K562 (cell line): Measurements from ENCODE around the gene ID2. TPM values are rescaled to one million over a fixed set of nuclear protein-coding genes. Genes with fewer than 3 reads are reported as not detected.

Experiments
- CLOCK ChIP-seq: fragments of 250-450 bp; sonication (Bioruptor Pico); IDR thresholded peaks from 2 replicates; pipeline ENCODE4 v1.4.0; 2020; ENCODE audit warnings: mild to moderate bottlenecking, moderate library complexity, borderline replicate concordance
- CREB3 ChIP-seq: fragments of 450-650 bp; conservative IDR thresholded peaks from 2 replicates; pipeline ENCODE4 v1.6.1; 2016; ENCODE audit warnings: missing genetic modification characterization, low read depth, mild to moderate bottlenecking, missing compliant biosample characterization, moderate library complexity
- MAFK ChIP-seq: IDR thresholded peaks from 2 replicates; pipeline ENCODE4 v1.6.1; 2011; ENCODE audit warnings: low read length, improper control_type of control experiment
- POLR2A ChIP-seq: fragments of 450-650 bp; conservative IDR thresholded peaks from 2 replicates; pipeline ENCODE4 v1.6.1; 2016
- POLR2B ChIP-seq: fragments of 450-650 bp; IDR thresholded peaks from 2 replicates; pipeline ENCODE4 v1.6.1; 2018; ENCODE audit warnings: low read depth; ENCODE audit not compliant: partially characterized antibody
- STAT5B ChIP-seq: fragments of 250-450 bp; sonication (Bioruptor Pico); IDR thresholded peaks from 2 replicates; pipeline ENCODE4 v1.8.0; 2021; ENCODE audit warnings: mild to moderate bottlenecking, inconsistent platforms
- VEZF1 ChIP-seq: fragments of 200-800 bp; sonication (Bioruptor generic); IDR thresholded peaks from 2 replicates; pipeline ENCODE4 v1.6.1; 2017; ENCODE audit warnings: missing genetic modification characterization, missing compliant biosample characterization
- ZBTB7A ChIP-seq: IDR thresholded peaks from 2 replicates; pipeline ENCODE4 v1.6.1; 2011; ENCODE audit warnings: low read depth, mild to moderate bottlenecking, low read length, moderate library complexity, borderline replicate concordance; ENCODE audit not compliant: control insufficient read depth
- ZNF134 ChIP-seq: fragments of 250-450 bp; sonication (Bioruptor Pico); conservative IDR thresholded peaks from 2 replicates; pipeline ENCODE4 v1.4.0; 2020
- ZNF311 ChIP-seq: fragments of 250-450 bp; sonication (Bioruptor Pico); IDR thresholded peaks from 2 replicates; pipeline ENCODE4 v1.4.0; 2020; ENCODE audit warnings: mild to moderate bottlenecking, moderate library complexity
- polyA plus RNA-seq, 8 experiments: library from polyadenylated mRNA; depleted of rRNA in 4 of 8; stranded (reverse) in 5 of 8; unstranded in 3 of 8; fragments of >200 nt; fragmentation: Nextera tagmentation in 2 of 8; fragmentation: Illumina TruSeq in 1 of 8; extraction: Ambion mirVana in 2 of 8; extraction: Trizol in 1 of 8; gene quantifications; 2 replicates each; pipeline versions ENCODE4 v1.2.1 to v1.2.3, GENCODE V29; 2011 to 2014; ENCODE audit warnings: inconsistent platforms in 1 of 8, missing spikeins in 1 of 8
- total RNA-seq, 7 experiments: library from RNA; depleted of rRNA in 6 of 7; stranded (reverse); fragments of >200 nt in 6 of 7; fragmentation: Illumina TruSeq in 2 of 7; extraction: Trizol in 2 of 7; gene quantifications; 2 replicates each; pipeline versions ENCODE4 v1.2.1 to v1.2.3, GENCODE V29; 2011 to 2021; ENCODE audit warnings: low replicate concordance in 1 of 7
- TF ChIP-seq, protein P1 (sequence below): fragments of 450-650 bp; IDR thresholded peaks from 2 replicates; pipeline ENCODE4 v1.7.1; 2018; ENCODE audit warnings: mild to moderate bottlenecking, low read depth; ENCODE audit not compliant: partially characterized antibody
- TF ChIP-seq, protein P2 (sequence below): fragments of 250-450 bp; sonication (Bioruptor Pico); IDR thresholded peaks from 2 replicates; pipeline ENCODE4 v1.4.0; 2020

ID2 gene
- total and polyA plus RNA-seq, 9 of the 15 experiments (the other 6 are each of a cell fraction or from before 2014, with no cell fraction given): 8.0 to 35.7 (median 16.6) TPM

DNA sequence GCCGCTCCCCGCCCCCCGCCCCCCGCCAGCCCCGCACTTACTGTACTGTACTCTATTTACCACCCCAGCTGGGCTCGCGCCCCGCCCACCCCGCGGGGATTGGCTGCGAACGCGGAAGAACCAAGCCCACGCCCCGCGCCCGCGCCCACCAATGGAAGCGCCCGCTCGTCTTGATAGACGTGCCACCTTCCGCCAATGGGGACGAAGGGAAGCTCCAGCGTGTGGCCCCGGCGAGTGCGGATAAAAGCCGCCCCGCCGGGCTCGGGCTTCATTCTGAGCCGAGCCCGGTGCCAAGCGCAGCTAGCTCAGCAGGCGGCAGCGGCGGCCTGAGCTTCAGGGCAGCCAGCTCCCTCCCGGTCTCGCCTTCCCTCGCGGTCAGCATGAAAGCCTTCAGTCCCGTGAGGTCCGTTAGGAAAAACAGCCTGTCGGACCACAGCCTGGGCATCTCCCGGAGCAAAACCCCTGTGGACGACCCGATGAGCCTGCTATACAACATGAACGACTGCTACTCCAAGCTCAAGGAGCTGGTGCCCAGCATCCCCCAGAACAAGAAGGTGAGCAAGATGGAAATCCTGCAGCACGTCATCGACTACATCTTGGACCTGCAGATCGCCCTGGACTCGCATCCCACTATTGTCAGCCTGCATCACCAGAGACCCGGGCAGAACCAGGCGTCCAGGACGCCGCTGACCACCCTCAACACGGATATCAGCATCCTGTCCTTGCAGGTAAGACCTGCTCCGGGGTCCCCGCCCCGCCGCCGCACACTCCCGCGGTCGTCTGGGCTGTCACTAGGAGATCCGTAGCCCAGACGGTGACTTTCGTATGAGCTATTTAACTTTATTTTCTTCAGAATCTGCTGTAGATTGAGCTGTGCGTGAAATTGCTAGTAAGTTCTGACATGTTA is at the start of gene ID2 (continued):
- TF ChIP-seq, protein P1, sequence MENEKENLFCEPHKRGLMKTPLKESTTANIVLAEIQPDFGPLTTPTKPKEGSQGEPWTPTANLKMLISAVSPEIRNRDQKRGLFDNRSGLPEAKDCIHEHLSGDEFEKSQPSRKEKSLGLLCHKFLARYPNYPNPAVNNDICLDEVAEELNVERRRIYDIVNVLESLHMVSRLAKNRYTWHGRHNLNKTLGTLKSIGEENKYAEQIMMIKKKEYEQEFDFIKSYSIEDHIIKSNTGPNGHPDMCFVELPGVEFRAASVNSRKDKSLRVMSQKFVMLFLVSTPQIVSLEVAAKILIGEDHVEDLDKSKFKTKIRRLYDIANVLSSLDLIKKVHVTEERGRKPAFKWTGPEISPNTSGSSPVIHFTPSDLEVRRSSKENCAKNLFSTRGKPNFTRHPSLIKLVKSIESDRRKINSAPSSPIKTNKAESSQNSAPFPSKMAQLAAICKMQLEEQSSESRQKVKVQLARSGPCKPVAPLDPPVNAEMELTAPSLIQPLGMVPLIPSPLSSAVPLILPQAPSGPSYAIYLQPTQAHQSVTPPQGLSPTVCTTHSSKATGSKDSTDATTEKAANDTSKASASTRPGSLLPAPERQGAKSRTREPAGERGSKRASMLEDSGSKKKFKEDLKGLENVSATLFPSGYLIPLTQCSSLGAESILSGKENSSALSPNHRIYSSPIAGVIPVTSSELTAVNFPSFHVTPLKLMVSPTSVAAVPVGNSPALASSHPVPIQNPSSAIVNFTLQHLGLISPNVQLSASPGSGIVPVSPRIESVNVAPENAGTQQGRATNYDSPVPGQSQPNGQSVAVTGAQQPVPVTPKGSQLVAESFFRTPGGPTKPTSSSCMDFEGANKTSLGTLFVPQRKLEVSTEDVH: no peak
- TF ChIP-seq ZNF134 (CRISPR knock-in tag): no peak
- peak; percentile 97 for TF ChIP-seq POLR2B
- TF ChIP-seq POLR2A: peak; percentile 99
- TF ChIP-seq CLOCK (CRISPR knock-in tag): no peak
- TF ChIP-seq, protein P2, sequence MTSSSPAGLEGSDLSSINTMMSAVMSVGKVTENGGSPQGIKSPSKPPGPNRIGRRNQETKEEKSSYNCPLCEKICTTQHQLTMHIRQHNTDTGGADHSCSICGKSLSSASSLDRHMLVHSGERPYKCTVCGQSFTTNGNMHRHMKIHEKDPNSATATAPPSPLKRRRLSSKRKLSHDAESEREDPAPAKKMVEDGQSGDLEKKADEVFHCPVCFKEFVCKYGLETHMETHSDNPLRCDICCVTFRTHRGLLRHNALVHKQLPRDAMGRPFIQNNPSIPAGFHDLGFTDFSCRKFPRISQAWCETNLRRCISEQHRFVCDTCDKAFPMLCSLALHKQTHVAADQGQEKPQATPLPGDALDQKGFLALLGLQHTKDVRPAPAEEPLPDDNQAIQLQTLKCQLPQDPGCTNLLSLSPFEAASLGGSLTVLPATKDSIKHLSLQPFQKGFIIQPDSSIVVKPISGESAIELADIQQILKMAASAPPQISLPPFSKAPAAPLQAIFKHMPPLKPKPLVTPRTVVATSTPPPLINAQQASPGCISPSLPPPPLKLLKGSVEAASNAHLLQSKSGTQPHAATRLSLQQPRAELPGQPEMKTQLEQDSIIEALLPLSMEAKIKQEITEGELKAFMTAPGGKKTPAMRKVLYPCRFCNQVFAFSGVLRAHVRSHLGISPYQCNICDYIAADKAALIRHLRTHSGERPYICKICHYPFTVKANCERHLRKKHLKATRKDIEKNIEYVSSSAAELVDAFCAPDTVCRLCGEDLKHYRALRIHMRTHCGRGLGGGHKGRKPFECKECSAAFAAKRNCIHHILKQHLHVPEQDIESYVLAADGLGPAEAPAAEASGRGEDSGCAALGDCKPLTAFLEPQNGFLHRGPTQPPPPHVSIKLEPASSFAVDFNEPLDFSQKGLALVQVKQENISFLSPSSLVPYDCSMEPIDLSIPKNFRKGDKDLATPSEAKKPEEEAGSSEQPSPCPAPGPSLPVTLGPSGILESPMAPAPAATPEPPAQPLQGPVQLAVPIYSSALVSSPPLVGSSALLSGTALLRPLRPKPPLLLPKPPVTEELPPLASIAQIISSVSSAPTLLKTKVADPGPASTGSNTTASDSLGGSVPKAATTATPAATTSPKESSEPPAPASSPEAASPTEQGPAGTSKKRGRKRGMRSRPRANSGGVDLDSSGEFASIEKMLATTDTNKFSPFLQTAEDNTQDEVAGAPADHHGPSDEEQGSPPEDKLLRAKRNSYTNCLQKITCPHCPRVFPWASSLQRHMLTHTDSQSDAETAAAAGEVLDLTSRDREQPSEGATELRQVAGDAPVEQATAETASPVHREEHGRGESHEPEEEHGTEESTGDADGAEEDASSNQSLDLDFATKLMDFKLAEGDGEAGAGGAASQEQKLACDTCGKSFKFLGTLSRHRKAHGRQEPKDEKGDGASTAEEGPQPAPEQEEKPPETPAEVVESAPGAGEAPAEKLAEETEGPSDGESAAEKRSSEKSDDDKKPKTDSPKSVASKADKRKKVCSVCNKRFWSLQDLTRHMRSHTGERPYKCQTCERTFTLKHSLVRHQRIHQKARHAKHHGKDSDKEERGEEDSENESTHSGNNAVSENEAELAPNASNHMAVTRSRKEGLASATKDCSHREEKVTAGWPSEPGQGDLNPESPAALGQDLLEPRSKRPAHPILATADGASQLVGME (CRISPR knock-in tag): peak; percentile 77; the same call in 1 of the 2 replicates
- no peak for TF ChIP-seq CREB3 (tag)
- no peak for TF ChIP-seq STAT5B (CRISPR knock-in tag)
- TF ChIP-seq VEZF1 (CRISPR knock-in tag): peak; percentile 67
- no peak for TF ChIP-seq ZNF311 (CRISPR knock-in tag)
- TF ChIP-seq MAFK: no peak
- peak; percentile 13; the same call in 1 of the 2 replicates for TF ChIP-seq ZBTB7A
